ENCODE results near the gene ADGRD2.

ADGRD2 gene

DNA sequence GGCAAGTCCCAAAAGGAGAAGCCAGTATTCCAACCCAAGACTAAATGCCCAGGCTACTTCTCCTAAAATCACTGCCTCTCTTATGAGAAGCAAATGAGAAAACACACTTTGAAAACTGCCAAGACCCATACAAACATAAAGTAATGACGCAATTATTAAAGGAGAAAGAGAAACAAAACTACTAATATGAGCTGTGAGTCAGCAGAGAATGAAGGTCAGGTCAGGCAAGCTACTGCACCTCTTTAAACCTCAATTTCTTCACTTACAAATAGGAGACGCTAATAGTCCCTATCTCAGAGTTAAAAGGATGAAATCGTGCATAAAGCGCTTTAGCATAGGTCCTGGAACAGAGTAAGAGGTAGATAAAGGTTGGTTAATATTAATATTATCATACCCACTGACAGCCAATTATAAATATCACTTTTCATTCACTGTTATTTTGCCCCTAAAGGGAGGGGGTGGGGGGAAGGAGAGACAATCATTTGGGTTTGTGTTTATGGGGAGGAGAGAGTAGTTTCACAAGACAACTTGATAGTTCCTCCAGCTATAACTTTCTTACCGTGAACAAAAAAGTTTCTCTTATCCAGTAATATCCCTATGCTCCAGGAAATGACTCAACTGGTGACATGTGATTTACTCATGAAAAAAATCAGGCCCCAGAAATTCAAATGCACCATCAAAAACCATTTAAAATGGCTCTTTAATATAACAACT, 38.6 kb upstream of the ADGRD2 start:
- peaks cover 6% of the 10 kb centered on the region for H3K79me2 ChIP-seq (ENCODE audit: control insufficient read depth, insufficient read depth, low read length, poor library complexity)
- H3K23ac ChIP-seq (ENCODE audit: low read length) = no peak overlapping the region
- WGBS (ENCODE audit: extremely low coverage, insufficient coverage, insufficient read length) = no CpG with 5 or more reads among the region's 5 CpGs
- H3K9me3 ChIP-seq (ENCODE audit: insufficient read depth, low read depth, low read length) = peaks cover 2% of the 10 kb centered on the region
- H3K79me1 ChIP-seq (ENCODE audit: low read length) = peaks cover 6% of the 10 kb centered on the region
- H3K14ac ChIP-seq (ENCODE audit: low read length) = no peak overlapping the region
- DNase-seq = no peak
- H3K4ac ChIP-seq (ENCODE audit: low read depth, low read length) = no peak overlapping the region
- no peak overlapping the region for H2AFZ ChIP-seq (ENCODE audit: insufficient read depth, low read length, poor library complexity)
- no peaks in the 10 kb centered on the region for H3K4me1 ChIP-seq (ENCODE audit: control insufficient read depth in 1 of 2, insufficient read depth in 2 of 2, low read length in 2 of 2)
- peaks cover 11 to 22% of the 10 kb centered on the region in 2 experiments for H3K36me3 ChIP-seq (ENCODE audit: control insufficient read depth in 1 of 2, insufficient read depth in 2 of 2, low read length in 2 of 2)
- no peak overlapping the region for H2BK12ac ChIP-seq (ENCODE audit: low read length)
- no peak overlapping the region for H4K12ac ChIP-seq (ENCODE audit: low read depth, low read length)
- no peak overlapping the region for H4K91ac ChIP-seq (ENCODE audit: low read depth, low read length)
- no peak overlapping the region for H2BK5ac ChIP-seq (ENCODE audit: low read depth, low read length, poor library complexity)
- H4K8ac ChIP-seq (ENCODE audit: low read depth, low read length) = no peak overlapping the region
- no peak overlapping the region for H3K4me2 ChIP-seq (ENCODE audit: low read length)
- no peak overlapping the region for H3K9ac ChIP-seq (ENCODE audit: low read length)
- no peak overlapping the region for H3K18ac ChIP-seq (ENCODE audit: low read length)
- no peak overlapping the region for H2AK5ac ChIP-seq (ENCODE audit: low read length)
- H3K27ac ChIP-seq (ENCODE audit: low read depth, low read length) = no peak overlapping the region
- no peaks in the 10 kb centered on the region for H3K27me3 ChIP-seq (ENCODE audit: insufficient read depth, low read length)
- no peak overlapping the region for H2BK120ac ChIP-seq (ENCODE audit: insufficient read depth, low read length, poor library complexity)
- H3K4me3 ChIP-seq (ENCODE audit: low read depth, low read length) = no peak overlapping the region

DNA sequence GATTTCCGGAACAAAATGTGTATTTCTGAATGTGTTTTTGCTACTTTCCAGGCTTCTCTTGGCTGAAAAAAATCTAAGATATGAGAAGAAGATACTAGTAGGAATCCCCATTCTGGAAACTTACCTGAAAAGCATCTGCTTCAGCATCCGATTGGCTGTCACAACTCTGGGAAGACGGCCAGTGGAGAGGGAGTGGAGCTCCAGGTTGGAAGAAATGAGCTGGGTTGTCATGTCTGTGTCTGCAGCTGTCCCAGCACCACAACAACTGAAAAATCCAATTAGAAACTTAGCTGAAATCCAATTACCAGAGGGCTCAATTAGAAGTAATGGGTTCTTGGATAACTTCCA, 38.0 kb upstream of the ADGRD2 start:
- H3K4me3 ChIP-seq (ENCODE audit: low read depth, low read length) = no peak overlapping the region
- H3K36me3 ChIP-seq (ENCODE audit: control insufficient read depth in 1 of 2, insufficient read depth in 2 of 2, low read length in 2 of 2) = peaks cover 10 to 21% of the 10 kb centered on the region in 2 experiments
- H2AFZ ChIP-seq (ENCODE audit: insufficient read depth, low read length, poor library complexity) = no peak overlapping the region
- H3K4ac ChIP-seq (ENCODE audit: low read depth, low read length) = no peak overlapping the region
- H2BK120ac ChIP-seq (ENCODE audit: insufficient read depth, low read length, poor library complexity) = no peak overlapping the region
- no peak overlapping the region for H3K27ac ChIP-seq (ENCODE audit: low read depth, low read length)
- no peak overlapping the region for H2BK5ac ChIP-seq (ENCODE audit: low read depth, low read length, poor library complexity)
- H3K4me2 ChIP-seq (ENCODE audit: low read length) = no peak overlapping the region
- H3K23ac ChIP-seq (ENCODE audit: low read length) = no peak overlapping the region
- no peak overlapping the region for H2BK12ac ChIP-seq (ENCODE audit: low read length)
- no CpG with 5 or more reads among the region's 3 CpGs for WGBS (ENCODE audit: extremely low coverage, insufficient coverage, insufficient read length)
- no peak overlapping the region for H2AK5ac ChIP-seq (ENCODE audit: low read length)
- no peak for DNase-seq
- H4K12ac ChIP-seq (ENCODE audit: low read depth, low read length) = no peak overlapping the region
- H4K8ac ChIP-seq (ENCODE audit: low read depth, low read length) = no peak overlapping the region
- no peaks in the 10 kb centered on the region for H3K27me3 ChIP-seq (ENCODE audit: insufficient read depth, low read length)
- peaks cover 6% of the 10 kb centered on the region for H3K79me1 ChIP-seq (ENCODE audit: low read length)
- H3K79me2 ChIP-seq (ENCODE audit: control insufficient read depth, insufficient read depth, low read length, poor library complexity) = peaks cover 6% of the 10 kb centered on the region
- no peaks in the 10 kb centered on the region for H3K4me1 ChIP-seq (ENCODE audit: control insufficient read depth in 1 of 2, insufficient read depth in 2 of 2, low read length in 2 of 2)
- no peak overlapping the region for H4K91ac ChIP-seq (ENCODE audit: low read depth, low read length)
- H3K9me3 ChIP-seq (ENCODE audit: insufficient read depth, low read depth, low read length) = peaks cover 2% of the 10 kb centered on the region
- no peak overlapping the region for H3K18ac ChIP-seq (ENCODE audit: low read length)
- no peak overlapping the region for H3K9ac ChIP-seq (ENCODE audit: low read length)
- H3K14ac ChIP-seq (ENCODE audit: low read length) = no peak overlapping the region

DNA sequence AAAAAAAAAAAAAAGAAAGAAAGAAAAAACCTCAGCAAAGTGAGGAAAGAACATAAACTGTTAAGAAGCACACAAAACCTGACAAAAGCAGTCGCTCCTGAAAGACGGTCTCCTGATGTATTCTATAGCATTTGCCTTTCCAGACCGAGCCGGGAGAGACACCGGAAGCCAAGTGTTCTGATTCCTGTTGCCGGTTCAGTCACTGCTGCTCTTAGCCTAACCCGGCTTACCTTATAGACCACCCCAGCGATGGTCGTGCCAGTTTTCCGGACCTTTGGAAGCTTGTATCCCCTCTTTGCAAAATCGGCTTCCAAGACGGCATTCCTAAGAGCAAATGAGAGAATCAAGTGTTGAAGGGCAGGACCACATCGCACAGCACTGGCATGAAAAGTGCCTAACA, 35.6 kb upstream of the ADGRD2 start:
- peak overlapping the region; percentile 76 for H3K18ac ChIP-seq (ENCODE audit: low read length)
- H3K23ac ChIP-seq (ENCODE audit: low read length) = no peak overlapping the region
- H3K27me3 ChIP-seq (ENCODE audit: insufficient read depth, low read length) = no peaks in the 10 kb centered on the region
- H3K79me2 ChIP-seq (ENCODE audit: control insufficient read depth, insufficient read depth, low read length, poor library complexity) = peaks cover 6% of the 10 kb centered on the region
- H3K79me1 ChIP-seq (ENCODE audit: low read length) = peaks cover 6% of the 10 kb centered on the region
- peak overlapping the region; percentile 84 for H3K4ac ChIP-seq (ENCODE audit: low read depth, low read length)
- peak in 1 of 2 donors; percentile 7 for DNase-seq
- H3K36me3 ChIP-seq (ENCODE audit: control insufficient read depth in 1 of 2, insufficient read depth in 2 of 2, low read length in 2 of 2) = peaks cover 8 to 15% of the 10 kb centered on the region in 2 experiments
- peak overlapping the region; percentile 90 for H3K14ac ChIP-seq (ENCODE audit: low read length)
- H3K4me3 ChIP-seq (ENCODE audit: low read depth, low read length) = peak overlapping the region; percentile 95
- peak overlapping the region; percentile 78 for H3K4me2 ChIP-seq (ENCODE audit: low read length)
- peak overlapping the region; percentile 99 for H4K8ac ChIP-seq (ENCODE audit: low read depth, low read length)
- peaks cover 2% of the 10 kb centered on the region for H3K9me3 ChIP-seq (ENCODE audit: insufficient read depth, low read depth, low read length)
- H4K12ac ChIP-seq (ENCODE audit: low read depth, low read length) = peak overlapping the region; percentile 96
- no peak overlapping the region for H2BK12ac ChIP-seq (ENCODE audit: low read length)
- H3K9ac ChIP-seq (ENCODE audit: low read length) = peak overlapping the region; percentile 94
- no peaks in the 10 kb centered on the region for H3K4me1 ChIP-seq (ENCODE audit: control insufficient read depth in 1 of 2, insufficient read depth in 2 of 2, low read length in 2 of 2)
- peak overlapping the region; percentile 74 for H2BK120ac ChIP-seq (ENCODE audit: insufficient read depth, low read length, poor library complexity)
- peak overlapping the region; percentile 98 for H2AK5ac ChIP-seq (ENCODE audit: low read length)
- H3K27ac ChIP-seq (ENCODE audit: low read depth, low read length) = peak overlapping the region; percentile 75
- WGBS (ENCODE audit: extremely low coverage, insufficient coverage, insufficient read length) = no CpG with 5 or more reads among the region's 13 CpGs
- H2BK5ac ChIP-seq (ENCODE audit: low read depth, low read length, poor library complexity) = peak overlapping the region; percentile 80
- peak overlapping the region; percentile 84 for H4K91ac ChIP-seq (ENCODE audit: low read depth, low read length)
- H2AFZ ChIP-seq (ENCODE audit: insufficient read depth, low read length, poor library complexity) = peak overlapping the region; percentile 94

DNA sequence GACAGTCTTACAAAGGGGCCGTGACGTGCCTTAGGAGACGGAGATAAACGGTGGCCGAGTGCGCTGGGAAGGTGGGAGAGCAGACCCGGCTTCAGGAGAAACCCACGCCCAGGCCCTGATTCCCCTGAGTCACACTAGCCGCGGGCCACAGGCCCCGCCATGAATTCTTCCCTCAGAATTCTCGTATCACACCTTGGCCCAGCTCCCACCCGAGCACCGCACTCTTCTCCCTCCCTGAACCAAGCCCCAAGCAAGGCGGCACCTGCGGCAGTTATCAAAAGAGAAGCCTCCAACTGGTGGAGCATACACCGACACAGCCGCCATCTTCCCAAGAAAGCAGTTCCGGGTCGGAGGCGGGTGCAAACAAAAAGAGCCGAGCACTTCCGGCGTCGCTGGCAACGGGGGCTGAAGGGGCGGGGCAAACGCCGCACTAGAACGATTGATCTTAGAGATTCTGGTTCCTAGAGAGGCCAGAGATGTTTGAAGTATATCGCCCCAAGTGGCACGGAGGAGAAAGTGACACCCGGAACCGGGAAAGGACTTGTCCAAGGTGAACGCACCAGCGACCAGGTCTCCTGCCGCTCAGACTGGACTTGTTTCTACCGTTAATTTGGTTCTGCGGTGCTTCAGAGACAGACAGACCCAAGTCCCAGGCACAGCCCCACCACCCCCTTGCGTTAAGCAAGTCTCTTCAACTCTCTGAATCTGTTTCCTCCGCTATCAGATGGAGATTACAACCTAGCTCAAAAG, 35.0 kb upstream of the ADGRD2 start, which contains the start of gene PSMB7:
PSMB7 (minus strand) TSS at position 341 of the 750 bp plus-strand sequence; CDS start at position 324, 17 bp downstream.
- H3K18ac ChIP-seq (ENCODE audit: low read length) = peak within 1 kb of the TSS; percentile 76
- no CpG with 5 or more reads among the region's 41 CpGs for WGBS (ENCODE audit: extremely low coverage, insufficient coverage, insufficient read length)

More for the DNA sequence above, 35.0 kb upstream of the ADGRD2 start, which contains the start of gene PSMB7:
- Histone ChIP-seq H3K79me1 (ENCODE audit: low read length) (peaks cover 6% of the 10 kb centered on the region), H4K8ac (ENCODE audit: low read depth, low read length) (peak within 1 kb of the TSS; percentile 99), H2BK120ac (ENCODE audit: insufficient read depth, low read length, poor library complexity) (peak within 1 kb of the TSS; percentile 74), H3K9me3 (ENCODE audit: insufficient read depth, low read depth, low read length) (peaks cover 2% of the 10 kb centered on the region), H3K4me2 (ENCODE audit: low read length) (peak within 1 kb of the TSS; percentile 78), H3K4ac (ENCODE audit: low read depth, low read length) (peak within 1 kb of the TSS; percentile 84), H3K4me1 (ENCODE audit: control insufficient read depth in 1 of 2, insufficient read depth in 2 of 2, low read length in 2 of 2) (no peaks in the 10 kb centered on the region), H2BK5ac (ENCODE audit: low read depth, low read length, poor library complexity) (peak within 1 kb of the TSS; percentile 80), H3K79me2 (ENCODE audit: control insufficient read depth, insufficient read depth, low read length, poor library complexity) (peaks cover 6% of the 10 kb centered on the region), H4K91ac (ENCODE audit: low read depth, low read length) (peak within 1 kb of the TSS; percentile 84), H3K36me3 (ENCODE audit: control insufficient read depth in 1 of 2, insufficient read depth in 2 of 2, low read length in 2 of 2) (peaks cover 8 to 15% of the 10 kb centered on the region in 2 experiments), H4K12ac (ENCODE audit: low read depth, low read length) (peak within 1 kb of the TSS; percentile 96), H2AK5ac (ENCODE audit: low read length) (peak within 1 kb of the TSS; percentile 98), H2BK12ac (ENCODE audit: low read length) (no peak within 1 kb of the TSS), H3K4me3 (ENCODE audit: low read depth, low read length) (peak within 1 kb of the TSS; percentile 95), H3K27me3 (ENCODE audit: insufficient read depth, low read length) (no peaks in the 10 kb centered on the region), H3K23ac (ENCODE audit: low read length) (no peak within 1 kb of the TSS), H3K9ac (ENCODE audit: low read length) (peak within 1 kb of the TSS; percentile 94), H2AFZ (ENCODE audit: insufficient read depth, low read length, poor library complexity) (peak within 1 kb of the TSS; percentile 94), H3K27ac (ENCODE audit: low read depth, low read length) (peak within 1 kb of the TSS; percentile 75), H3K14ac (ENCODE audit: low read length) (peak within 1 kb of the TSS; percentile 90)
- DNase-seq = peak; percentile 98 to 100
